Measurements from ENCODE around the gene SEMA7A. TPM values are rescaled to one million over a fixed set of nuclear protein-coding genes. Genes with fewer than 3 reads are reported as not detected.

Gene SEMA7A
- total and polyA plus RNA-seq, 2 of the 4 experiments (the other 2 are of a cell fraction), result 30.5 to 87.3 TPM

DNA sequence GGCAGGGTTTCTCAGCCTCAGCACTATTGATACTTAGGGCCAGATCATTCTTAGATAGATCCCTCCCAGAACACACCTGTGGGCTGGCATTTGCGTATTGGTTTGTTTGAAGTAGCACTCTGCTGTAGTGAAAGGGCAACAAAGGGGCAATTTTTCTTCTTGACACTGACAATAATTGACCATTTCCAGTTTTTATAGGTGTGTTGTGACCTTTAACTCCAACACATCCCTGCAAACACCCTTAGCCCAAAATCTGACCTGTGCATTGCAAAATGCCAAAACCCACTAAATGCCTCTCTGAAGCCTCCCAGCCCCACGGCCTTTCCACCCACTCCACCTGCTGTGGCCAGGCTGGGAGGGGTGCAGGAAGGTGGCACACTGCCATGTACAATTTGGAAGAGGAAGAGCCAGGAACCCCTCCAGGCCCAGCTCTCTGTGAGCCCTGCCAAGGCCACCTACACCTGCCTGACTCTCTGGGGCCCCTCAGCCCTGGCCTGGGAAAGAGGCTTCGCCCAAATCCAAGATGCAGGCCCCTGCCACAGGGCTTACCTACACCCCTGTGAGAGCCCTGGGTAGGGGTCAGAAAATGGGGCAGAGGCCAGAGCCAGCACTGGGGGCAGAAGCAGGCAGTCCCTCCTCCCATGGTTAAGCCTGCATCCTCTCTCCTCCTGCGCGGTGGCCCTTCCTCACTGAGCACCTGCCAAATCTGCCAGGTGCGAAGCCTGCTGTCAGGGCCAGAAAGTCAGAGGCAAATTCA lies 56.8 kb downstream of the SEMA7A start (continued):
- TF ChIP-seq RAD21 (IDR thresholded peaks at IDR 0.05; ENCODE audit: low read length) (no peak), RCOR1 (IDR thresholded peaks at IDR 0.05; ENCODE audit: insufficient replicate concordance, low read length) (no peak), CHD1 (IDR thresholded peaks at IDR 0.05; ENCODE audit: low read depth, low read length) (no peak), FOS (IDR thresholded peaks at IDR 0.05; ENCODE audit: low read depth, low read length) (no peak), BHLHE40 (IDR thresholded peaks at IDR 0.05; ENCODE audit: low read depth, low read length) (no peak), MXI1 (IDR thresholded peaks at IDR 0.05; ENCODE audit: borderline replicate concordance, low read depth, low read length) (no peak), POLR2A (IDR thresholded peaks at IDR 0.05; ENCODE audit: low read depth, low read length) (no peak), MAZ (IDR thresholded peaks at IDR 0.05; ENCODE audit: borderline replicate concordance, low read depth, low read length) (no peak)
